Right lobe of liver (tissue), 4 donors: ENCODE measurements around the gene HLA-E.

Experiments used
- POLR2A ChIP-seq: fragments of 450-650 bp; IDR thresholded peaks from one replicate; pipeline ENCODE4 v1.6.1; 2017; ENCODE audit warnings: antibody characterized with exemption, mild to moderate bottlenecking
- TF ChIP-seq, protein P1 (sequence below), 4 donors: fragments of 200-600 bp in 3 of 4; fragments of 450-650 bp in 1 of 4; IDR thresholded peaks; one replicate each; pipeline versions ENCODE4 v1.5.1 to v1.8.0; 2016 to 2022; ENCODE audit warnings: antibody characterized with exemption in 4 of 4, mild to moderate bottlenecking in 2 of 4
- donor health status: DM: no; HTN: no; CAD: no.
- donor health status: DM: no; HTN: no; CAD: no.
- donor health status: DM: no; HTN: yes; CAD: no.

DNA sequence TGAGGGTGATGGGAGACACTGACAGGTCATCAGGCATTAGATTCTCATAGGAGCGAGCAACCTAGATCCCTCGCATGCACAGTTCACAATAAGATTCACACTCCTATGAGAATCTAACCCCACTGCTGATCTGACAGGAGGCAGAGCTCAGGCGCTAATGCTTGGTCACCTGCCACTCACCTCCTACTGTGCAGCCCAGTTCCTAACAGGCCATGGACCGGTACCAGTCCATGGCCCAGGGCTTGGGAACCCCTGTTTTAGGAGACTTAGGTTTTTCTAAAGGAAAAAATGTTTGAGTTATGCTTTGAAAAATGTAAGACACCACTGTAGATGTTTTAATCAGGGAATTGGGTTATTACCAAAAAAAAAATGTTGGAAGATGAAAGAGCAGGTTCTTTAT, 6.7 kb downstream of the HLA-E start:
- TF ChIP-seq, protein P1, sequence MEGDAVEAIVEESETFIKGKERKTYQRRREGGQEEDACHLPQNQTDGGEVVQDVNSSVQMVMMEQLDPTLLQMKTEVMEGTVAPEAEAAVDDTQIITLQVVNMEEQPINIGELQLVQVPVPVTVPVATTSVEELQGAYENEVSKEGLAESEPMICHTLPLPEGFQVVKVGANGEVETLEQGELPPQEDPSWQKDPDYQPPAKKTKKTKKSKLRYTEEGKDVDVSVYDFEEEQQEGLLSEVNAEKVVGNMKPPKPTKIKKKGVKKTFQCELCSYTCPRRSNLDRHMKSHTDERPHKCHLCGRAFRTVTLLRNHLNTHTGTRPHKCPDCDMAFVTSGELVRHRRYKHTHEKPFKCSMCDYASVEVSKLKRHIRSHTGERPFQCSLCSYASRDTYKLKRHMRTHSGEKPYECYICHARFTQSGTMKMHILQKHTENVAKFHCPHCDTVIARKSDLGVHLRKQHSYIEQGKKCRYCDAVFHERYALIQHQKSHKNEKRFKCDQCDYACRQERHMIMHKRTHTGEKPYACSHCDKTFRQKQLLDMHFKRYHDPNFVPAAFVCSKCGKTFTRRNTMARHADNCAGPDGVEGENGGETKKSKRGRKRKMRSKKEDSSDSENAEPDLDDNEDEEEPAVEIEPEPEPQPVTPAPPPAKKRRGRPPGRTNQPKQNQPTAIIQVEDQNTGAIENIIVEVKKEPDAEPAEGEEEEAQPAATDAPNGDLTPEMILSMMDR (IDR thresholded peaks at IDR 0.05): no peak
- TF ChIP-seq POLR2A: no peak
